Esophagus muscularis mucosa (tissue), 4 donors: ENCODE measurements around the gene C2CD2L. TPM values are rescaled to one million over a fixed set of nuclear protein-coding genes. Genes with fewer than 3 reads are reported as not detected.

Experiments used
- DNase-seq: peaks from one replicate; pipeline ENCODE4 v3.0.0-alpha.2; 2017; ENCODE audit errors: extremely low spot score
- H3K27ac ChIP-seq, 4 donors: fragments of 200-600 bp; sonication (generic); replicated peaks in 1 of 4; 1 replicate in 3 of 4; 2 replicates in 1 of 4; pipeline ENCODE4 v1.5.1; 2016 to 2019; ENCODE audit warnings: mild to moderate bottlenecking in 1 of 4
- H3K27me3 ChIP-seq, 4 donors: fragments of 200-600 bp; sonication (generic); one replicate each; pipeline versions ENCODE4 v1.5.1 to v1.6.0; 2016 to 2019
- H3K36me3 ChIP-seq, 4 donors: fragments of 200-600 bp; sonication (generic); one replicate each; pipeline ENCODE4 v1.5.1; 2016 to 2019
- H3K4me1 ChIP-seq, 4 donors: fragments of 200-600 bp; sonication (generic); one replicate each; pipeline ENCODE4 v1.5.1; 2016 to 2019
- H3K4me3 ChIP-seq, 4 donors: fragments of 200-600 bp; sonication (generic); 1 replicate in 2 of 4; 2 replicates in 2 of 4; pipeline ENCODE4 v1.5.1; 2016 to 2019; ENCODE audit warnings: mild to moderate bottlenecking in 4 of 4, moderate library complexity in 1 of 4
- H3K9me3 ChIP-seq, 4 donors: fragments of 200-600 bp; sonication (generic); 1 replicate in 3 of 4; 2 replicates in 1 of 4; pipeline ENCODE4 v1.5.1; 2016 to 2019
- EP300 ChIP-seq: sonication (generic); formaldehyde crosslinking; IDR thresholded peaks from one replicate; pipeline ENCODE4 v1.6.1; 2017; ENCODE audit warnings: antibody characterized with exemption
- POLR2A ChIP-seq: fragments of 450-650 bp; IDR thresholded peaks from one replicate; pipeline ENCODE4 v1.6.1; 2017; ENCODE audit warnings: antibody characterized with exemption, moderate library complexity, mild to moderate bottlenecking, low read depth
- POLR2AphosphoS5 ChIP-seq, 2 donors: sonication (generic); formaldehyde crosslinking; IDR thresholded peaks; one replicate each; pipeline ENCODE4 v1.6.1; 2017; ENCODE audit warnings: antibody characterized with exemption in 2 of 2
- WGBS: methylation state at CpG from one replicate; pipeline ENCODE4 v1.1.5; 2018; 5-methylcytosine and 5-hydroxymethylcytosine counted together
- intact Hi-C: fragments of 100-400 bp; cut with DNase I; formaldehyde crosslinking; loops from one replicate; pipeline ENCODE4 v1.15.1; 2023
- total RNA-seq, 4 donors: library from RNA; depleted of rRNA; stranded (reverse); fragments of >200 nt; gene quantifications; one replicate each; pipeline versions ENCODE4 v1.1.0 to v1.2.1, GENCODE V29; 2016
- TF ChIP-seq, protein P1 (sequence below), 3 experiments: fragments of 200-600 bp in 2 of 3; fragments of 450-650 bp in 1 of 3; sonication (generic) in 2 of 3; IDR thresholded peaks; one replicate each; pipeline ENCODE4 v1.5.1; 2017 to 2019; ENCODE audit warnings: antibody characterized with exemption in 3 of 3, mild to moderate bottlenecking in 2 of 3, moderate library complexity in 1 of 3

Gene C2CD2L
- total RNA-seq, 4 donors from 2014 or later, result 7.5 to 15.2 (median 9.4) TPM

DNA sequence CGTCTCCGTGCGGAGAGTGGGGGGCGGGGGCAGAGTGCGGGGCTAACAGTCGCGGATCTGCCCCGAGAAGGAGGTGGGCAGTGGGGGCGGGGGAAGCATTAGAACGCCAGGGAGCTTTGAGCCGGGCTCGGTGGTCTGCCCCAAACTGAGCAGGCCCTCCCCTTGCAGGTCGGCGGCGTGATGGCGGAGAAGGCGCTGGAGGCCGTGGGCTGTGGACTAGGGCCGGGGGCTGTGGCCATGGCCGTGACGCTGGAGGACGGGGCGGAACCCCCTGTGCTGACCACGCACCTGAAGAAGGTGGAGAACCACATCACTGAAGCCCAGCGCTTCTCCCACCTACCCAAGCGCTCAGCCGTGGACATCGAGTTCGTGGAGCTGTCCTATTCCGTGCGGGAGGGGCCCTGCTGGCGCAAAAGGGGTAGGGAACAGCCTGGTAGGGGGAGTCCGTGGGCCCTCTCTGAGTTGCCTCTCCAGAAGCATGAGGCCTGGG lies 42.7 kb downstream of the C2CD2L start:
- Histone ChIP-seq H3K36me3 (no peaks in the 10 kb centered on the region), H3K4me1 (peaks cover 13 to 25% (median 21%) of the 10 kb centered on the region in 4 donors), H3K27me3 (peaks cover 0 to 8% (median 0%) of the 10 kb centered on the region in 4 donors), H3K9me3 (no peaks in the 10 kb centered on the region), H3K4me3 (peak overlapping the region; percentile 63 to 84 (median 67)), H3K27ac (no peak overlapping the region)
- 55% methylated on average over 25 of the region's 33 CpGs for WGBS
- intact Hi-C loops, result loop anchor here (5.0 kb wide), 1 partner anchor 47 kb away; no protein-coding TSS in a partner anchor
- TF ChIP-seq EP300 (no peak), POLR2A (no peak)
- no peak for DNase-seq

- H3K36me3 ChIP-seq, result no peaks in the 10 kb centered on the region
- H3K27me3 ChIP-seq, result peaks cover 0 to 8% (median 0%) of the 10 kb centered on the region in 4 donors
- peaks cover 13 to 20% (median 18%) of the 10 kb centered on the region in 4 donors for H3K4me1 ChIP-seq
- TF ChIP-seq POLR2A (no peak), POLR2AphosphoS5 (IDR thresholded peaks at IDR 0.05) (no peak), EP300 (no peak)
- TF ChIP-seq, protein P1, sequence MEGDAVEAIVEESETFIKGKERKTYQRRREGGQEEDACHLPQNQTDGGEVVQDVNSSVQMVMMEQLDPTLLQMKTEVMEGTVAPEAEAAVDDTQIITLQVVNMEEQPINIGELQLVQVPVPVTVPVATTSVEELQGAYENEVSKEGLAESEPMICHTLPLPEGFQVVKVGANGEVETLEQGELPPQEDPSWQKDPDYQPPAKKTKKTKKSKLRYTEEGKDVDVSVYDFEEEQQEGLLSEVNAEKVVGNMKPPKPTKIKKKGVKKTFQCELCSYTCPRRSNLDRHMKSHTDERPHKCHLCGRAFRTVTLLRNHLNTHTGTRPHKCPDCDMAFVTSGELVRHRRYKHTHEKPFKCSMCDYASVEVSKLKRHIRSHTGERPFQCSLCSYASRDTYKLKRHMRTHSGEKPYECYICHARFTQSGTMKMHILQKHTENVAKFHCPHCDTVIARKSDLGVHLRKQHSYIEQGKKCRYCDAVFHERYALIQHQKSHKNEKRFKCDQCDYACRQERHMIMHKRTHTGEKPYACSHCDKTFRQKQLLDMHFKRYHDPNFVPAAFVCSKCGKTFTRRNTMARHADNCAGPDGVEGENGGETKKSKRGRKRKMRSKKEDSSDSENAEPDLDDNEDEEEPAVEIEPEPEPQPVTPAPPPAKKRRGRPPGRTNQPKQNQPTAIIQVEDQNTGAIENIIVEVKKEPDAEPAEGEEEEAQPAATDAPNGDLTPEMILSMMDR (IDR thresholded peaks at IDR 0.05), result no peak
- intact Hi-C loops, result no loop called here
- H3K4me3 ChIP-seq, result no peak overlapping the region
- no peak overlapping the region for H3K27ac ChIP-seq
- H3K9me3 ChIP-seq, result no peaks in the 10 kb centered on the region
- WGBS, result 80% methylated on average over 7 of the region's 9 CpGs
- DNase-seq, result no peak
Measured at GRCh38 chr11:119152043-119152442, 44.9 kb downstream of the C2CD2L start.

- WGBS, result 89% methylated on average over 4 of the region's 4 CpGs
- peaks cover 13 to 20% (median 18%) of the 10 kb centered on the region in 4 donors for H3K4me1 ChIP-seq
- H3K27ac ChIP-seq, result no peak overlapping the region
- no peaks in the 10 kb centered on the region for H3K36me3 ChIP-seq
- no peak overlapping the region for H3K4me3 ChIP-seq
- H3K9me3 ChIP-seq, result no peaks in the 10 kb centered on the region
- DNase-seq, result no peak
- peaks cover 0 to 8% (median 0%) of the 10 kb centered on the region in 4 donors for H3K27me3 ChIP-seq
- intact Hi-C loops, result no loop called here
- no peak for TF ChIP-seq POLR2AphosphoS5 (IDR thresholded peaks at IDR 0.05)
Measured at GRCh38 chr11:119152604-119153003, 45.5 kb downstream of the C2CD2L start.

DNA sequence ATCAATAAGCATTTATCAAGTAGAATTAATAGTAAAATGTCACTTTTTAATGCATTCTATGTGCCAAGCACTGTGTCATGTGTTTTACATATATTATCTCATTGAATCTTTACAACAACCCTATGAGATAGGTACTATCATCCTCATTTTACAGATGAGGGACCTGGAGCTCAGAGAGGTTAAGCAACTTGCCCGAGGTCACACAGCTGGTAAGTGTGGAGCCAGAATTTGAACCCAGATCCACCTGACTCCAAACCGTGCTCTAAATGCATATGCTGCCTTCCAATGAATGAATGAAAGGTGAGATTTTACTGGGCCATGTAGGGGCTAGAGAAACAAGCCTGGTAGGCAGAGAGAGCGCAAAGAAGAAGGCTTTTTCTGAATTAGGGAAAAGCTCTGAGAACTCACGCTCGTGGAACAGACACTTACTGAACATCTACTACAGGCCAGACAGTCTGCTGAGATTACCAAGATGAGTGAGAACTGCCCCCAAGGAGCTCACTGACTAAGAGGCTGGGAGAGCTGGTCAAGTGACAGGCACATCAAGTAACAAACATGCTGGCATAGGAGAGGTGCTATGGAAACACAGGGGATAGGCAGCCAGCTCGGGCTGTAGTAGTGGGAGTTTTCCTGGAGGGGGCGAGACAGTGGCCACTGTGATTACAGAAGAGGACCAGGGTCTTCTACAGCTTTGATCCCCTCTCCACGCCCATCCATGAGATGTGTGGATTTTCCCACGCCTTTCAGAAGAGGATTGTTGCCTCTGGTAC lies 46.1 kb downstream of the C2CD2L start:
- Histone ChIP-seq H3K27ac (no peak overlapping the region), H3K4me3 (no peak overlapping the region), H3K9me3 (no peaks in the 10 kb centered on the region), H3K36me3 (no peaks in the 10 kb centered on the region), H3K4me1 (peaks cover 13 to 19% (median 17%) of the 10 kb centered on the region in 4 donors), H3K27me3 (peaks cover 0 to 8% (median 0%) of the 10 kb centered on the region in 4 donors)
- 88% methylated on average over 9 of the region's 9 CpGs for whole genome bisulfite sequencing
- no peak for DNase-seq
- intact Hi-C loops, result no loop called here
- TF ChIP-seq EP300 (no peak), POLR2A (no peak), POLR2AphosphoS5 (IDR thresholded peaks at IDR 0.05) (no peak)
- TF ChIP-seq, protein P1 (IDR thresholded peaks at IDR 0.05), result no peak

DNA sequence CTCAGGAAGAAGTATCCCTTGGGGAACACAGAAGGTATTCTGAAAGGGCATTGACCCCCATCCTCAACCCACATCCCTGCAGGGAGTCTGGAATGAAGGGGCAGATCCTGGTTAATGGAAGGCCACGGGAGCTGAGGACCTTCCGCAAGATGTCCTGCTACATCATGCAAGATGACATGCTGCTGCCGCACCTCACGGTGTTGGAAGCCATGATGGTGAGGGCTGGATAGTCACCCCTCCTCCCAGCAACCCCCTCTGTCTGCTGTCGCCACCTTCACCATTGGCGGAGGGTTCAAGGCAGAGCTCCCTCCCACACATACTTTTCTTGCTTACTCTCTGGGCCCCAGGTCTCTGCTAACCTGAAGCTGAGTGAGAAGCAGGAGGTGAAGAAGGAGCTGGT lies 47.0 kb downstream of the C2CD2L start:
- Histone ChIP-seq H3K27me3 (peaks cover 0 to 5% (median 0%) of the 10 kb centered on the region in 4 donors), H3K4me3 (no peak overlapping the region), H3K27ac (no peak overlapping the region), H3K4me1 (peaks cover 8 to 10% (median 9%) of the 10 kb centered on the region in 4 donors), H3K9me3 (no peaks in the 10 kb centered on the region), H3K36me3 (no peaks in the 10 kb centered on the region)
- intact Hi-C loops, result no loop called here
- TF ChIP-seq EP300 (no peak), POLR2AphosphoS5 (IDR thresholded peaks at IDR 0.05) (no peak), POLR2A (no peak)
- TF ChIP-seq, protein P1 (IDR thresholded peaks at IDR 0.05), result no peak
- no peak for DNase-seq
- whole genome bisulfite sequencing, result 91% methylated on average over 4 of the region's 6 CpGs
